Measurements from ENCODE around the gene TGOLN2. TPM values are rescaled to one million over a fixed set of nuclear protein-coding genes. Genes with fewer than 3 reads are reported as not detected.

The TGOLN2 gene
- total and polyA plus RNA-seq, 2 of the 13 experiments (the other 11 are each of a cell fraction or from before 2014, with no cell fraction given): 99.6 to 155 TPM

DNA sequence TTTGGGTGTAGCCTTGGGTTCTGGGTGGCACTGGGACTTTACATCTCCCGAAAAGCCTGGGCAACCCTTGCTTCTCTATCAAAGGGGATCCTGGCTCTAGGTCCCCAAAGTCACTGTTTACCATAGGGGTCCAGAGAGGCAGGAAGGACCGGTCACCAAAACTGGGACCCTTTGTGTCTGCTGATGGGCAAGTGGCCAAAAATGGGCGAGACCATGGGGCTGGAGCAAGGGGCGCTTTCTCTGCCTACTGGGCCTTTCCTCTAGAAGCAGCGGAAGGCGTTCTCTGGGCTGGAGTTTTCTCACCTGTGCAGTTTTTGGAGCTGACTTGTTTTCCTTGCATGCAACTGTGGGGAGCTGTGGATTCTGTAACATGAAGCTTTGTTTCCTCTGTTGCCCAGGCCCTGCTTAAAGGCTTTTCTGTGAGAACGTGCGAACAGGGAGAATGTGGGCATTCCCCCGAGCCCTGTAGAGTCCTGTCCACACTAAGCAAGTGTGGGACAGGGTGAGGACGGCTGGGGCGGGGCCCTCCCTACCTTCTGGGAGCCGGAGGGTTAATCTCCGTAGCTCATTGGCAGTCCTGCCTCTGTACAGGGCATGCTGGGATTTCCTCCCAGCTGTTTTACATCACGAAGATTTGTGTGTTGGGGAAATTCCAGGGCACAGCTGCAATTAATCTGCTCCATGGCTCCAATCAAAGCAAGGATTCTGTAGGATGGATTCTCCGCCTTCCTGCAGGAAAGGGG, 50.2 kb downstream of the TGOLN2 start (continued):
- TF ChIP-seq, protein P1, sequence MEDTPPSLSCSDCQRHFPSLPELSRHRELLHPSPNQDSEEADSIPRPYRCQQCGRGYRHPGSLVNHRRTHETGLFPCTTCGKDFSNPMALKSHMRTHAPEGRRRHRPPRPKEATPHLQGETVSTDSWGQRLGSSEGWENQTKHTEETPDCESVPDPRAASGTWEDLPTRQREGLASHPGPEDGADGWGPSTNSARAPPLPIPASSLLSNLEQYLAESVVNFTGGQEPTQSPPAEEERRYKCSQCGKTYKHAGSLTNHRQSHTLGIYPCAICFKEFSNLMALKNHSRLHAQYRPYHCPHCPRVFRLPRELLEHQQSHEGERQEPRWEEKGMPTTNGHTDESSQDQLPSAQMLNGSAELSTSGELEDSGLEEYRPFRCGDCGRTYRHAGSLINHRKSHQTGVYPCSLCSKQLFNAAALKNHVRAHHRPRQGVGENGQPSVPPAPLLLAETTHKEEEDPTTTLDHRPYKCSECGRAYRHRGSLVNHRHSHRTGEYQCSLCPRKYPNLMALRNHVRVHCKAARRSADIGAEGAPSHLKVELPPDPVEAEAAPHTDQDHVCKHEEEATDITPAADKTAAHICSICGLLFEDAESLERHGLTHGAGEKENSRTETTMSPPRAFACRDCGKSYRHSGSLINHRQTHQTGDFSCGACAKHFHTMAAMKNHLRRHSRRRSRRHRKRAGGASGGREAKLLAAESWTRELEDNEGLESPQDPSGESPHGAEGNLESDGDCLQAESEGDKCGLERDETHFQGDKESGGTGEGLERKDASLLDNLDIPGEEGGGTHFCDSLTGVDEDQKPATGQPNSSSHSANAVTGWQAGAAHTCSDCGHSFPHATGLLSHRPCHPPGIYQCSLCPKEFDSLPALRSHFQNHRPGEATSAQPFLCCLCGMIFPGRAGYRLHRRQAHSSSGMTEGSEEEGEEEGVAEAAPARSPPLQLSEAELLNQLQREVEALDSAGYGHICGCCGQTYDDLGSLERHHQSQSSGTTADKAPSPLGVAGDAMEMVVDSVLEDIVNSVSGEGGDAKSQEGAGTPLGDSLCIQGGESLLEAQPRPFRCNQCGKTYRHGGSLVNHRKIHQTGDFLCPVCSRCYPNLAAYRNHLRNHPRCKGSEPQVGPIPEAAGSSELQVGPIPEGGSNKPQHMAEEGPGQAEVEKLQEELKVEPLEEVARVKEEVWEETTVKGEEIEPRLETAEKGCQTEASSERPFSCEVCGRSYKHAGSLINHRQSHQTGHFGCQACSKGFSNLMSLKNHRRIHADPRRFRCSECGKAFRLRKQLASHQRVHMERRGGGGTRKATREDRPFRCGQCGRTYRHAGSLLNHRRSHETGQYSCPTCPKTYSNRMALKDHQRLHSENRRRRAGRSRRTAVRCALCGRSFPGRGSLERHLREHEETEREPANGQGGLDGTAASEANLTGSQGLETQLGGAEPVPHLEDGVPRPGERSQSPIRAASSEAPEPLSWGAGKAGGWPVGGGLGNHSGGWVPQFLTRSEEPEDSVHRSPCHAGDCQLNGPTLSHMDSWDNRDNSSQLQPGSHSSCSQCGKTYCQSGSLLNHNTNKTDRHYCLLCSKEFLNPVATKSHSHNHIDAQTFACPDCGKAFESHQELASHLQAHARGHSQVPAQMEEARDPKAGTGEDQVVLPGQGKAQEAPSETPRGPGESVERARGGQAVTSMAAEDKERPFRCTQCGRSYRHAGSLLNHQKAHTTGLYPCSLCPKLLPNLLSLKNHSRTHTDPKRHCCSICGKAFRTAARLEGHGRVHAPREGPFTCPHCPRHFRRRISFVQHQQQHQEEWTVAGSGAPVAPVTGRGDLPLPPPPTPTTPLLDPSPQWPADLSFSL (CRISPR knock-in tag; IDR thresholded peaks at IDR 0.05): no peak
- TF ChIP-seq ZSCAN12 (CRISPR knock-in tag; IDR thresholded peaks at IDR 0.05) (no peak), ZNF354B (CRISPR knock-in tag; IDR thresholded peaks at IDR 0.05) (no peak), ZNF616 (CRISPR knock-in tag; IDR thresholded peaks at IDR 0.05; ENCODE audit: low read depth) (no peak), CEBPB (IDR thresholded peaks at IDR 0.05; ENCODE audit: borderline replicate concordance, low read depth, low read length) (no peak), SMARCE1 (IDR thresholded peaks at IDR 0.05; ENCODE audit: borderline replicate concordance) (no peak), CBFB (CRISPR knock-in tag; IDR thresholded peaks at IDR 0.05) (no peak), ZNF232 (CRISPR knock-in tag; IDR thresholded peaks at IDR 0.05; ENCODE audit: borderline replicate concordance) (no peak), ZNF589 (CRISPR knock-in tag; conservative IDR thresholded peaks at IDR 0.05) (no peak), KLF12 (CRISPR knock-in tag; IDR thresholded peaks at IDR 0.05; ENCODE audit: borderline replicate concordance) (no peak), ZNF337 (CRISPR knock-in tag; IDR thresholded peaks at IDR 0.05; ENCODE audit: borderline replicate concordance, low read depth) (no peak), PHB2 (IDR thresholded peaks at IDR 0.05; ENCODE audit: partially characterized antibody) (no peak), PHF5A (CRISPR knock-in tag; IDR thresholded peaks at IDR 0.05; ENCODE audit: low read depth, unreplicated experiment) (no peak), PHF21A (CRISPR knock-in tag; IDR thresholded peaks at IDR 0.05) (no peak)
- TF ChIP-seq, protein P2, sequence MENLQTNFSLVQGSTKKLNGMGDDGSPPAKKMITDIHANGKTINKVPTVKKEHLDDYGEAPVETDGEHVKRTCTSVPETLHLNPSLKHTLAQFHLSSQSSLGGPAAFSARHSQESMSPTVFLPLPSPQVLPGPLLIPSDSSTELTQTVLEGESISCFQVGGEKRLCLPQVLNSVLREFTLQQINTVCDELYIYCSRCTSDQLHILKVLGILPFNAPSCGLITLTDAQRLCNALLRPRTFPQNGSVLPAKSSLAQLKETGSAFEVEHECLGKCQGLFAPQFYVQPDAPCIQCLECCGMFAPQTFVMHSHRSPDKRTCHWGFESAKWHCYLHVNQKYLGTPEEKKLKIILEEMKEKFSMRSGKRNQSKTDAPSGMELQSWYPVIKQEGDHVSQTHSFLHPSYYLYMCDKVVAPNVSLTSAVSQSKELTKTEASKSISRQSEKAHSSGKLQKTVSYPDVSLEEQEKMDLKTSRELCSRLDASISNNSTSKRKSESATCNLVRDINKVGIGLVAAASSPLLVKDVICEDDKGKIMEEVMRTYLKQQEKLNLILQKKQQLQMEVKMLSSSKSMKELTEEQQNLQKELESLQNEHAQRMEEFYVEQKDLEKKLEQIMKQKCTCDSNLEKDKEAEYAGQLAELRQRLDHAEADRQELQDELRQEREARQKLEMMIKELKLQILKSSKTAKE (CRISPR knock-in tag; IDR thresholded peaks at IDR 0.05; ENCODE audit: borderline replicate concordance): no peak
- TF ChIP-seq, protein P3, sequence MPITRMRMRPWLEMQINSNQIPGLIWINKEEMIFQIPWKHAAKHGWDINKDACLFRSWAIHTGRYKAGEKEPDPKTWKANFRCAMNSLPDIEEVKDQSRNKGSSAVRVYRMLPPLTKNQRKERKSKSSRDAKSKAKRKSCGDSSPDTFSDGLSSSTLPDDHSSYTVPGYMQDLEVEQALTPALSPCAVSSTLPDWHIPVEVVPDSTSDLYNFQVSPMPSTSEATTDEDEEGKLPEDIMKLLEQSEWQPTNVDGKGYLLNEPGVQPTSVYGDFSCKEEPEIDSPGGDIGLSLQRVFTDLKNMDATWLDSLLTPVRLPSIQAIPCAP (CRISPR knock-in tag; IDR thresholded peaks at IDR 0.05; ENCODE audit: low read depth): no peak

All from HepG2 (cell line).